Body of pancreas (tissue), 4 donors: ENCODE measurements around the gene MMP8. TPM values are rescaled to one million over a fixed set of nuclear protein-coding genes. Genes with fewer than 3 reads are reported as not detected.

Experiments
- ATAC-seq: fragments of 150-250 bp; one replicate; pipeline ENCODE4 v1.9.1; 2016
- DNase-seq, 4 donors: peaks; one replicate each; pipeline ENCODE4 v3.0.0-alpha.2; 2019
- H3K27ac ChIP-seq, 4 donors: fragments of 200-600 bp; sonication (generic); 1 replicate in 3 of 4; 2 replicates in 1 of 4; pipeline versions ENCODE4 v1.5.1 to v1.6.1; 2016 to 2019; ENCODE audit warnings: mild to moderate bottlenecking in 1 of 4, mixed read lengths in 1 of 4, moderate library complexity in 1 of 4
- H3K27me3 ChIP-seq, 2 donors: fragments of 200-600 bp; sonication (generic); one replicate each; pipeline ENCODE4 v1.6.0; 2016; ENCODE audit warnings: mild to moderate bottlenecking in 1 of 2
- H3K36me3 ChIP-seq, 2 donors: fragments of 200-600 bp; sonication (generic); replicated peaks in 1 of 2; 2 replicates each; pipeline ENCODE4 v1.5.1; 2016; ENCODE audit warnings: low read depth in 2 of 2; ENCODE audit not compliant: insufficient read depth in 1 of 2
- H3K4me1 ChIP-seq: fragments of 200-600 bp; sonication (generic); one replicate; pipeline ENCODE4 v1.6.0; 2016
- H3K4me3 ChIP-seq, 2 donors: fragments of 200-600 bp; sonication (generic); 1 replicate in 1 of 2; 2 replicates in 1 of 2; pipeline ENCODE4 v1.5.1; 2016 to 2019
- H3K9me3 ChIP-seq, 3 donors: fragments of 200-600 bp; sonication (generic); 1 replicate in 2 of 3; 2 replicates in 1 of 3; pipeline ENCODE4 v1.5.1; 2016
- CTCF ChIP-seq, 7 experiments: fragments of 450-650 bp in 4 of 7; fragments of 200-600 bp in 3 of 7; sonication (generic) in 3 of 7; IDR thresholded peaks; one replicate each; pipeline ENCODE4 v1.5.1; 2016 to 2019; ENCODE audit warnings: antibody characterized with exemption in 7 of 7
- POLR2A ChIP-seq, 3 donors: fragments of 450-650 bp; IDR thresholded peaks; one replicate each; pipeline ENCODE4 v1.6.1; 2016; ENCODE audit warnings: antibody characterized with exemption in 3 of 3, mild to moderate bottlenecking in 2 of 3
- WGBS, 2 donors: methylation state at CpG; one replicate each; pipeline ENCODE4 v1.1.5; 2017; 5-methylcytosine and 5-hydroxymethylcytosine counted together
- intact Hi-C: fragments of 100-400 bp; cut with DNase I; formaldehyde crosslinking; loops from one replicate; pipeline ENCODE4 v1.15.1; 2023
- total RNA-seq, 2 donors: library from RNA; depleted of rRNA; stranded (reverse); fragments of >200 nt; gene quantifications; one replicate each; pipeline ENCODE4 v1.1.0, GENCODE V29; 2016

The MMP8 gene
- total RNA-seq, 2 donors from 2014 or later: not detected

- H3K36me3 ChIP-seq: no peaks in the 10 kb centered on the region
- H3K4me1 ChIP-seq: no peaks in the 10 kb centered on the region
- H3K27ac ChIP-seq: no peak overlapping the region
- DNase-seq: no peak
- intact Hi-C loops: no loop called here
- H3K9me3 ChIP-seq: no peaks in the 10 kb centered on the region
- no peak for TF ChIP-seq POLR2A (IDR thresholded peaks at IDR 0.05)
- no peak for TF ChIP-seq CTCF (IDR thresholded peaks at IDR 0.05)
- no peak for ATAC-seq
- H3K4me3 ChIP-seq: no peak overlapping the region
- no peaks in the 10 kb centered on the region for H3K27me3 ChIP-seq
Observed at GRCh38 chr11:102722821-102723220, 1.9 kb downstream of the MMP8 start.

GRCh38 chr11:102719620-102720277, 5.0 kb downstream of the MMP8 start:
- intact Hi-C loops: no loop called here
- WGBS, 2 donors: 50 to 55% methylated on average over 4 of the region's 4 CpGs
- H3K36me3 ChIP-seq: no peaks in the 10 kb centered on the region
- H3K27ac ChIP-seq: no peak overlapping the region
- no peak for TF ChIP-seq POLR2A (IDR thresholded peaks at IDR 0.05)
- TF ChIP-seq CTCF (IDR thresholded peaks at IDR 0.05): no peak
- H3K27me3 ChIP-seq: no peaks in the 10 kb centered on the region
- no peak overlapping the region for H3K4me3 ChIP-seq
- H3K4me1 ChIP-seq: no peaks in the 10 kb centered on the region
- no peaks in the 10 kb centered on the region for H3K9me3 ChIP-seq
- DNase-seq (no peak), ATAC-seq (no peak)

GRCh38 chr11:102717280-102717679, 7.5 kb downstream of the MMP8 start:
- Histone ChIP-seq H3K36me3 (no peaks in the 10 kb centered on the region), H3K4me3 (no peak overlapping the region), H3K9me3 (no peaks in the 10 kb centered on the region), H3K27me3 (no peaks in the 10 kb centered on the region), H3K4me1 (no peaks in the 10 kb centered on the region), H3K27ac (no peak overlapping the region)
- ATAC-seq (no peak), DNase-seq (no peak)
- intact Hi-C loops: no loop called here
- TF ChIP-seq CTCF (IDR thresholded peaks at IDR 0.05): no peak
- TF ChIP-seq POLR2A (IDR thresholded peaks at IDR 0.05): no peak

- TF ChIP-seq POLR2A (IDR thresholded peaks at IDR 0.05) (no peak), CTCF (IDR thresholded peaks at IDR 0.05) (no peak)
- DNase-seq (no peak), ATAC-seq (no peak)
- H3K4me3 ChIP-seq: no peak overlapping the region
- no peak overlapping the region for H3K27ac ChIP-seq
- no peaks in the 10 kb centered on the region for H3K9me3 ChIP-seq
- intact Hi-C loops: no loop called here
- WGBS, 2 donors: 67 to 73% methylated on average over 1 of the region's 1 CpG
- no peaks in the 10 kb centered on the region for H3K36me3 ChIP-seq
- no peaks in the 10 kb centered on the region for H3K27me3 ChIP-seq
- no peaks in the 10 kb centered on the region for H3K4me1 ChIP-seq
Observed at GRCh38 chr11:102716527-102716926, 8.2 kb downstream of the MMP8 start.

GRCh38 chr11:102712137-102712536, 12.6 kb downstream of the MMP8 start:
- no peaks in the 10 kb centered on the region for H3K9me3 ChIP-seq
- H3K36me3 ChIP-seq: no peaks in the 10 kb centered on the region
- no peak overlapping the region for H3K27ac ChIP-seq
- peak in 1 of 4 donors; percentile 19 for DNase-seq
- TF ChIP-seq CTCF (IDR thresholded peaks at IDR 0.05) (no peak), POLR2A (IDR thresholded peaks at IDR 0.05) (no peak)
- ATAC-seq: no peak
- no peak overlapping the region for H3K4me3 ChIP-seq
- H3K27me3 ChIP-seq: no peaks in the 10 kb centered on the region
- 52 to 63% methylated on average over 3 of the region's 3 CpGs for WGBS, 2 donors
- intact Hi-C loops: no loop called here
- no peaks in the 10 kb centered on the region for H3K4me1 ChIP-seq
